SK-N-MC (cell line): Measurements from ENCODE around the gene PGLYRP4.

Source experiments
- DNase-seq: peaks from one replicate; pipeline ENCODE4 v3.0.0-alpha.2; 2011; ENCODE audit warnings: low read depth, low spot score
- H3K27ac ChIP-seq: fragments of 200-600 bp; sonication (generic); 2 replicates; pipeline ENCODE4 v1.5.1; 2016; ENCODE audit warnings: mixed run types
- H3K36me3 ChIP-seq: fragments of 200-600 bp; sonication (generic); 2 replicates; pipeline ENCODE4 v1.6.1; 2017; ENCODE audit warnings: antibody characterized with exemption, low read length, mixed read lengths; ENCODE audit not compliant: insufficient read depth
- H3K4me3 ChIP-seq: fragments of 200-600 bp; sonication (generic); 2 replicates; pipeline ENCODE4 v1.5.1; 2016
- H3K9ac ChIP-seq: fragments of 200-600 bp; sonication (generic); 2 replicates; pipeline ENCODE4 v1.8.0; 2017; ENCODE audit warnings: mixed run types, mixed read lengths; ENCODE audit not compliant: insufficient read length
- H3K9me3 ChIP-seq: fragments of 200-600 bp; sonication (generic); 2 replicates; pipeline ENCODE4 v1.6.1; 2017; ENCODE audit warnings: low read depth, mild to moderate bottlenecking, antibody characterized with exemption, low read length, moderate library complexity, mixed read lengths
- EZH2 ChIP-seq: fragments of 200-600 bp; sonication (generic); IDR thresholded peaks from one replicate; pipeline ENCODE4 v1.6.1; 2017; ENCODE audit warnings: antibody characterized with exemption
- FOXP2 ChIP-seq: optimal IDR thresholded peaks from 2 replicates; pipeline ENCODE3; 2011; ENCODE audit warnings: mild to moderate bottlenecking, moderate library complexity; ENCODE audit not compliant: insufficient read depth; ENCODE audit errors: extremely low read length, control extremely low read depth
- POLR2AphosphoS5 ChIP-seq: IDR thresholded peaks from 2 replicates; pipeline ENCODE4 v1.6.1; 2012; ENCODE audit warnings: mild to moderate bottlenecking, low read depth, low read length, borderline replicate concordance

PGLYRP4 gene

GRCh38 chr1:153348511-153349362 is at the start of gene PGLYRP4:
Gene PGLYRP4 (minus strand): TSS chr1:153348841. CDS start chr1:153347932, 909 bp downstream.
- no peak for DNase-seq
- no peak for TF ChIP-seq POLR2AphosphoS5
- no peak for TF ChIP-seq EZH2
- TF ChIP-seq FOXP2 = no peak
- Histone ChIP-seq H3K9ac (no peak within 1 kb of the TSS), H3K36me3 (no peaks in the 10 kb centered on the region), H3K9me3 (no peaks in the 10 kb centered on the region), H3K27ac (no peak within 1 kb of the TSS), H3K4me3 (no peak within 1 kb of the TSS)

GRCh38 chr1:153397924-153398651 is 49.4 kb upstream of the PGLYRP4 start:
- H3K9me3 ChIP-seq = no peaks in the 10 kb centered on the region

GRCh38 chr1:153397051-153397923 is 48.6 kb upstream of the PGLYRP4 start:
- H3K36me3 ChIP-seq = no peaks in the 10 kb centered on the region
- TF ChIP-seq POLR2AphosphoS5 = no peak

More at GRCh38 chr1:153397924-153398651, 49.4 kb upstream of the PGLYRP4 start:
- Histone ChIP-seq H3K4me3 (no peak overlapping the region), H3K9ac (no peak overlapping the region), H3K27ac (no peak overlapping the region), H3K36me3 (no peaks in the 10 kb centered on the region)
- TF ChIP-seq FOXP2 (no peak), EZH2 (no peak), POLR2AphosphoS5 (no peak)
- no peak for DNase-seq

GRCh38 chr1:153396461-153396860 is 47.8 kb upstream of the PGLYRP4 start:
- no peak for DNase-seq
- Histone ChIP-seq H3K9ac (no peak overlapping the region), H3K27ac (no peak overlapping the region), H3K9me3 (no peaks in the 10 kb centered on the region), H3K4me3 (no peak overlapping the region), H3K36me3 (no peaks in the 10 kb centered on the region)
- no peak for TF ChIP-seq EZH2

More at GRCh38 chr1:153397051-153397923, 48.6 kb upstream of the PGLYRP4 start:
- Histone ChIP-seq H3K27ac (no peak overlapping the region), H3K9ac (no peak overlapping the region), H3K9me3 (no peaks in the 10 kb centered on the region), H3K4me3 (no peak overlapping the region)
- no peak for DNase-seq

- H3K9me3 ChIP-seq = no peaks in the 10 kb centered on the region
- H3K27ac ChIP-seq = no peak overlapping the region
- no peak for TF ChIP-seq EZH2
- no peak for TF ChIP-seq POLR2AphosphoS5
- TF ChIP-seq FOXP2 = no peak
- H3K4me3 ChIP-seq = no peak overlapping the region
- no peak for DNase-seq
- no peak overlapping the region for H3K9ac ChIP-seq
- H3K36me3 ChIP-seq = no peaks in the 10 kb centered on the region
These were observed 47.1 kb upstream of the PGLYRP4 start for GRCh38 chr1:153395776-153396175.

GRCh38 chr1:153395136-153395685 is 46.6 kb upstream of the PGLYRP4 start:
- H3K9me3 ChIP-seq = no peaks in the 10 kb centered on the region
- no peak for TF ChIP-seq EZH2
- no peak for TF ChIP-seq POLR2AphosphoS5
- no peak for TF ChIP-seq FOXP2
- H3K36me3 ChIP-seq = no peaks in the 10 kb centered on the region
- no peak overlapping the region for H3K4me3 ChIP-seq
- DNase-seq = no peak
- no peak overlapping the region for H3K9ac ChIP-seq
- no peak overlapping the region for H3K27ac ChIP-seq

- H3K27ac ChIP-seq = no peak overlapping the region
- no peaks in the 10 kb centered on the region for H3K9me3 ChIP-seq
- no peaks in the 10 kb centered on the region for H3K36me3 ChIP-seq
- no peak overlapping the region for H3K4me3 ChIP-seq
- H3K9ac ChIP-seq = no peak overlapping the region
- DNase-seq = no peak
- no peak for TF ChIP-seq EZH2
- TF ChIP-seq POLR2AphosphoS5 = no peak
- no peak for TF ChIP-seq FOXP2
These were observed 45.8 kb upstream of the PGLYRP4 start for GRCh38 chr1:153394391-153394790.

- Histone ChIP-seq H3K9ac (no peak overlapping the region), H3K27ac (no peak overlapping the region), H3K4me3 (no peak overlapping the region), H3K9me3 (no peaks in the 10 kb centered on the region), H3K36me3 (no peaks in the 10 kb centered on the region)
- no peak for DNase-seq
- TF ChIP-seq FOXP2 = no peak
- TF ChIP-seq EZH2 = no peak
- no peak for TF ChIP-seq POLR2AphosphoS5
These were observed 45.3 kb upstream of the PGLYRP4 start for GRCh38 chr1:153393926-153394325.
